HCT116 (cell line): ENCODE results near the gene PNPLA6. TPM values are rescaled to one million over a fixed set of nuclear protein-coding genes. Genes with fewer than 3 reads are reported as not detected.

Experiments used
- ATAC-seq: fragments of 200-7000 bp; cut with Tn5 transposase; 2 replicates; pipeline ENCODE4 v1.9.1; 2020; ENCODE audit warnings: mild to moderate bottlenecking, moderate library complexity
- BruUV-seq: library from RNA; stranded (reverse); fragments of 400-500 nt; replicated peaks from 2 replicates; lab custom pipeline; 2021; lab: Mats Ljungman, UMichigan
- CTCF ChIA-PET: fragments of 300-600 bp; sonication (Branson Sonifier 250); formaldehyde crosslinking; loops from one replicate; lab custom pipeline; 2021; ENCODE audit warnings: antibody characterized with exemption; lab: Charles Lee
- POLR2A ChIA-PET: fragments of 300-600, 350-600 bp; sonication (Branson Sonifier 250); formaldehyde crosslinking; loops from one replicate; lab custom pipeline; 2021; ENCODE audit warnings: antibody characterized with exemption; lab: Charles Lee
- RAD21 ChIA-PET, 2 experiments: fragments of 300-600 bp; sonication (Branson Sonifier 250); formaldehyde crosslinking; loops; one replicate each; lab custom pipeline; 2023; ENCODE audit warnings: low total read pairs in 2 of 2; ENCODE audit not compliant: uncharacterized antibody in 2 of 2, unreplicated experiment in 2 of 2, low non-redundant PET in 1 of 2; lab: Charles Lee
- DNase-seq: peaks from one replicate; pipeline ENCODE4 v3.0.0-alpha.2; 2010; ENCODE audit warnings: low read depth, low spot score
- H2AFZ ChIP-seq: fragments of 200-600 bp; shearing (Covaris generic), sonication (generic); 2 replicates; pipeline ENCODE4 v1.6.1; 2017; ENCODE audit warnings: low read depth, mixed run types, mixed read lengths, antibody characterized with exemption, low read length; ENCODE audit not compliant: poor library complexity, severe bottlenecking
- H3K27ac ChIP-seq: 2 replicates; pipeline ENCODE4 v1.5.1; 2012; ENCODE audit warnings: low read depth, low read length
- H3K27me3 ChIP-seq: fragments of 200-600 bp; sonication (generic); 2 replicates; pipeline ENCODE4 v1.6.1; 2016; ENCODE audit warnings: mixed run types, low read length, mixed read lengths; ENCODE audit not compliant: insufficient read depth
- H3K36me3 ChIP-seq, 2 experiments: fragments of 200-500 bp in 1 of 2; fragments of 200-600 bp in 1 of 2; sonication (Bioruptor generic) in 1 of 2; sonication (generic) in 1 of 2; 2 replicates each; pipeline versions ENCODE4 v1.5.1 to v1.6.1; 2014 to 2016; ENCODE audit warnings: low read length in 2 of 2, inconsistent platforms in 1 of 2, mixed read lengths in 1 of 2, mixed run types in 1 of 2; ENCODE audit not compliant: insufficient read depth in 2 of 2, control insufficient read depth in 1 of 2
- H3K4me1 ChIP-seq, 2 experiments: fragments of 200-600 bp in 1 of 2; sonication (generic) in 1 of 2; 2 replicates each; pipeline versions ENCODE4 v1.5.1 to v1.6.1; 2012 to 2017; ENCODE audit warnings: low read length in 2 of 2, inconsistent platforms in 1 of 2, mild to moderate bottlenecking in 1 of 2, mixed read lengths in 1 of 2, mixed run types in 1 of 2, moderate library complexity in 1 of 2; ENCODE audit not compliant: insufficient read depth in 2 of 2, control insufficient read depth in 1 of 2
- H3K4me2 ChIP-seq: fragments of 200-600 bp; sonication (generic); 2 replicates; pipeline ENCODE4 v1.6.1; 2017; ENCODE audit warnings: mixed run types, low read length, mixed read lengths
- H3K4me3 ChIP-seq, 2 experiments: fragments of 200-600 bp in 1 of 2; sonication (generic) in 1 of 2; replicated peaks in 1 of 2; 2 replicates each; pipeline ENCODE4 v1.5.1; 2011 to 2016; ENCODE audit warnings: low read length in 2 of 2, control low read depth in 1 of 2, low read depth in 1 of 2, mild to moderate bottlenecking in 1 of 2, mixed read lengths in 1 of 2, mixed run types in 1 of 2
- H3K79me2 ChIP-seq: fragments of 200-600 bp; sonication (generic); 2 replicates; pipeline ENCODE4 v1.6.1; 2017; ENCODE audit warnings: mild to moderate bottlenecking, mixed run types, low read length, moderate library complexity, mixed read lengths; ENCODE audit not compliant: insufficient read depth
- H3K9ac ChIP-seq: fragments of 200-600 bp; sonication (generic); 2 replicates; pipeline ENCODE4 v1.6.1; 2016; ENCODE audit warnings: low read length, mixed read lengths
- H3K9me2 ChIP-seq: fragments of 200-600 bp; sonication (generic), shearing (Covaris generic); 2 replicates; pipeline ENCODE4 v1.6.1; 2017; ENCODE audit warnings: mixed run types, mild to moderate bottlenecking, moderate library complexity; ENCODE audit not compliant: insufficient read depth
- H3K9me3 ChIP-seq, 2 experiments: fragments of 200-500 bp in 1 of 2; fragments of 200-600 bp in 1 of 2; sonication (Bioruptor generic) in 1 of 2; sonication (generic) in 1 of 2; 2 replicates each; pipeline ENCODE4 v1.6.1; 2014 to 2017; ENCODE audit warnings: low read length in 2 of 2, mixed read lengths in 2 of 2, inconsistent platforms in 1 of 2, low read depth in 1 of 2, mild to moderate bottlenecking in 1 of 2, mixed run types in 1 of 2, moderate library complexity in 1 of 2; ENCODE audit not compliant: control insufficient read depth in 1 of 2, insufficient read depth in 1 of 2
- H4K20me1 ChIP-seq: fragments of 200-600 bp; sonication (generic), shearing (Covaris generic); 2 replicates; pipeline ENCODE4 v1.6.1; 2017; ENCODE audit warnings: mixed run types, mild to moderate bottlenecking, moderate library complexity; ENCODE audit not compliant: insufficient read depth
- JUND ChIP-seq: IDR thresholded peaks from 2 replicates; pipeline ENCODE4 v1.6.1; 2012
- POLR2AphosphoS5 ChIP-seq: IDR thresholded peaks from 2 replicates; pipeline ENCODE4 v1.6.1; 2011; ENCODE audit warnings: mild to moderate bottlenecking, low read depth, low read length, moderate library complexity
- RAD21 ChIP-seq: IDR thresholded peaks from 2 replicates; pipeline ENCODE4 v1.6.1; 2012; ENCODE audit warnings: low read depth, mild to moderate bottlenecking
- intact Hi-C: fragments of 100-400 bp; cut with micrococcal nuclease; formaldehyde crosslinking; loops from 2 replicates; pipeline ENCODE4 v1.10.0; 2022
- total RNA-seq: library from RNA; stranded (reverse); gene quantifications from one replicate; pipeline ENCODE4 v1.2.1, GENCODE V29; 2021; ENCODE audit not compliant: unreplicated experiment
- TF ChIP-seq, protein P1 (sequence below): IDR thresholded peaks from 2 replicates; pipeline ENCODE4 v1.6.1; 2012; ENCODE audit warnings: low read depth

The PNPLA6 gene
- total RNA-seq, 1 experiment from 2014 or later: 159 TPM

DNA sequence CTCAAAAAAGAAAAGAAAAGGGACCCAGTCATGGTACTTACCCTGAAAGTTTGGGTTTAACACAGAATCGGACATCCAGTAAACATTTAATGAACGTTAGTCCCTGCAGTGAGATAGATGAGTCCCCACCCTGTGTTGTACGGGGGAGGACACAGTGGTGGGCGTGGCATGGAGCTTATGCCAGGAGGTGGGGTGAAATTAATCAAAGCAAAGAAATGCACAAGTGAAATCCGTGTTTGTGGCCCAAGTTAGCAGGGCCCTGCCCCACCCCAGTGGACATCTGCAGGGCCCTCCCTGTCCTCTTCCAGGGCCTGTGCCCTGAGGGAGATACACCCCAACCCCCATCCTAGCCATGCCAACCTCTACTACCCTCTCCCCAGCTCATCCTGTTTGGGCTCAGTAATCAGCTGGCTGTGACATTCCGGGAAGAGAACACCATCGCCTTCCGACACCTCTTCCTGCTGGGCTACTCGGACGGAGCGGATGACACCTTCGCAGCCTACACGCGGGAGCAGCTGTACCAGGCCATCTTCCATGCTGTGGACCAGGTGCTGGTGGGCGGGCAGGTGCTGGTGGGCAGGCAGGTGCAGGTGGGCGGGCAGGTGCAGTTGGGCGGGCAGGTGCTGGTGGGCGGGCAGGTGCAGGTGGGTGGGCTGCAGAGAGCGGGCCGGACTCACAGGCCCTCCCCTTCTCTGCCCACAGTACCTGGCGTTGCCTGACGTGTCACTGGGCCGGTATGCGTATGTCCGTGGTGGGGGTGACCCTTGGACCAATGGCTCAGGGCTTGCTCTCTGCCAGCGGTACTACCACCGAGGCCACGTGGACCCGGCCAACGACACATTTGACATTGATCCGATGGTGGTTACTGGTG, 9.2 kb upstream of the PNPLA6 start:
- TF ChIP-seq RAD21: no peak
- no peak for TF ChIP-seq JUND
- CTCF ChIA-PET: no interaction called here

DNA sequence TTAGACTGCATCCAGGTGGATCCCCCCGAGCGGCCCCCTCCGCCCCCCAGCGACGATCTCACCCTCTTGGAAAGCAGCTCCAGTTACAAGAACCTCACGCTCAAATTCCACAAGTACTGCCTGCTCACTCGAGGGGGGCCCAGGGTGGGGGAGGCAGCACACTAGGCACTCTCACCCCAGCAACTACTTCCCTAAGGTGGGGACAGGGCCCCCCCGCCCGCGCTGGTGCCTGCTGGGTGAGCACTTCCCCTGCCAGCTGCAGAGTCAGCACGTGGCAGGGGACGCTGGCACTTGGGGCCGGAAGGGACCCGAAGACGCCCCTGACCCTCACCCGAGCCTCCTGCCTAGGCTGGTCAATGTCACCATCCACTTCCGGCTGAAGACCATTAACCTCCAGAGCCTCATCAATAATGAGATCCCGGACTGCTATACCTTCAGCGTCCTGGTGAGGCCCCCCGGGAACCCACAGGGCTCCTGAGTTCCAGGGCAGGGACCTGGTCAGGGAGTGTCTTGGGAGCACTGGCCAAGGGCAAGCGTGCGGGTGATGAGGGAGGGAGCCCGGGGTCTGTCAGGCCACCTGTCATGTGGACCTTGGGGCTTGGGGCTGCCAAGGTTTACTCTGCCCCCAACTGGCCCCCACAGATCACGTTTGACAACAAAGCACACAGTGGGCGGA, 7.9 kb upstream of the PNPLA6 start:
- Histone ChIP-seq H3K4me1 (peaks cover 6 to 10% of the 10 kb centered on the region in 2 experiments; a peak in 2 of 4 replicates), H3K4me3 (no peak overlapping the region), H2AFZ (no peak overlapping the region), H3K9me3 (no peaks in the 10 kb centered on the region), H3K27me3 (no peaks in the 10 kb centered on the region), H3K4me2 (no peak overlapping the region), H3K9me2 (no peaks in the 10 kb centered on the region), H3K79me2 (peaks cover 4% of the 10 kb centered on the region; the same call in 1 of the 2 replicates), H3K9ac (no peak overlapping the region), H3K36me3 (no peaks in the 10 kb centered on the region), H3K27ac (no peak overlapping the region), H4K20me1 (no peaks in the 10 kb centered on the region)
- DNase-seq (no peak), ATAC-seq (no peak; the same call in 1 of the 2 replicates)
- POLR2A ChIA-PET: no interaction called here
- no peak for TF ChIP-seq POLR2AphosphoS5
- TF ChIP-seq, protein P1, sequence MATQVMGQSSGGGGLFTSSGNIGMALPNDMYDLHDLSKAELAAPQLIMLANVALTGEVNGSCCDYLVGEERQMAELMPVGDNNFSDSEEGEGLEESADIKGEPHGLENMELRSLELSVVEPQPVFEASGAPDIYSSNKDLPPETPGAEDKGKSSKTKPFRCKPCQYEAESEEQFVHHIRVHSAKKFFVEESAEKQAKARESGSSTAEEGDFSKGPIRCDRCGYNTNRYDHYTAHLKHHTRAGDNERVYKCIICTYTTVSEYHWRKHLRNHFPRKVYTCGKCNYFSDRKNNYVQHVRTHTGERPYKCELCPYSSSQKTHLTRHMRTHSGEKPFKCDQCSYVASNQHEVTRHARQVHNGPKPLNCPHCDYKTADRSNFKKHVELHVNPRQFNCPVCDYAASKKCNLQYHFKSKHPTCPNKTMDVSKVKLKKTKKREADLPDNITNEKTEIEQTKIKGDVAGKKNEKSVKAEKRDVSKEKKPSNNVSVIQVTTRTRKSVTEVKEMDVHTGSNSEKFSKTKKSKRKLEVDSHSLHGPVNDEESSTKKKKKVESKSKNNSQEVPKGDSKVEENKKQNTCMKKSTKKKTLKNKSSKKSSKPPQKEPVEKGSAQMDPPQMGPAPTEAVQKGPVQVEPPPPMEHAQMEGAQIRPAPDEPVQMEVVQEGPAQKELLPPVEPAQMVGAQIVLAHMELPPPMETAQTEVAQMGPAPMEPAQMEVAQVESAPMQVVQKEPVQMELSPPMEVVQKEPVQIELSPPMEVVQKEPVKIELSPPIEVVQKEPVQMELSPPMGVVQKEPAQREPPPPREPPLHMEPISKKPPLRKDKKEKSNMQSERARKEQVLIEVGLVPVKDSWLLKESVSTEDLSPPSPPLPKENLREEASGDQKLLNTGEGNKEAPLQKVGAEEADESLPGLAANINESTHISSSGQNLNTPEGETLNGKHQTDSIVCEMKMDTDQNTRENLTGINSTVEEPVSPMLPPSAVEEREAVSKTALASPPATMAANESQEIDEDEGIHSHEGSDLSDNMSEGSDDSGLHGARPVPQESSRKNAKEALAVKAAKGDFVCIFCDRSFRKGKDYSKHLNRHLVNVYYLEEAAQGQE: no peak
- BruUV-seq: no TSS peak
- RAD21 ChIA-PET: no interaction called here
- CTCF ChIA-PET: no interaction called here
- intact Hi-C loops: no loop called here

More for the DNA sequence above, 9.2 kb upstream of the PNPLA6 start:
- intact Hi-C loops: no loop called here
- RAD21 ChIA-PET: no interaction called here
- Histone ChIP-seq H3K79me2 (peaks cover 4% of the 10 kb centered on the region; the same call in 1 of the 2 replicates), H3K27ac (no peak overlapping the region), H4K20me1 (no peaks in the 10 kb centered on the region), H2AFZ (no peak overlapping the region), H3K9me3 (no peaks in the 10 kb centered on the region), H3K27me3 (no peaks in the 10 kb centered on the region), H3K4me1 (peaks cover 11 to 17% of the 10 kb centered on the region in 2 experiments; a peak in 3 of 4 replicates), H3K4me2 (no peak overlapping the region), H3K9ac (no peak overlapping the region), H3K4me3 (no peak overlapping the region), H3K9me2 (no peaks in the 10 kb centered on the region), H3K36me3 (no peaks in the 10 kb centered on the region)
- DNase-seq (no peak), ATAC-seq (no peak)
- BruUV-seq: no TSS peak
- POLR2A ChIA-PET: no interaction called here
